Osteoblast (primary cell): ENCODE data around the gene KLHL29. TPM values are rescaled to one million over a fixed set of nuclear protein-coding genes. Genes with fewer than 3 reads are reported as not detected.
A peak's percentile ranks its signal among the peaks of the same experiment; 100 is the strongest.

ENCODE experiments used
- DNase-seq: peaks from one replicate; pipeline ENCODE4 v3.0.0; 2011; ENCODE audit warnings: low spot score, mixed read lengths; ENCODE audit not compliant: insufficient read length; ENCODE audit errors: missing footprints
- H2AFZ ChIP-seq: 2 replicates; pipeline ENCODE4 v1.6.0; 2011; ENCODE audit warnings: mild to moderate bottlenecking, low read length
- H3K27ac ChIP-seq: 2 replicates; pipeline ENCODE4 v1.5.1; 2011; ENCODE audit warnings: mild to moderate bottlenecking, low read depth, low read length, moderate library complexity
- H3K27me3 ChIP-seq: 2 replicates; pipeline ENCODE4 v1.6.0; 2012; ENCODE audit warnings: mild to moderate bottlenecking, control low read depth, inconsistent platforms, low read length, moderate library complexity; ENCODE audit not compliant: insufficient read depth
- H3K36me3 ChIP-seq: 2 replicates; pipeline ENCODE4 v1.5.1; 2011; ENCODE audit warnings: mild to moderate bottlenecking, low read length, control low read depth, moderate library complexity; ENCODE audit not compliant: insufficient read depth
- H3K4me1 ChIP-seq: 2 replicates; pipeline ENCODE4 v1.5.1; 2011; ENCODE audit warnings: mild to moderate bottlenecking, low read length, control low read depth, moderate library complexity; ENCODE audit not compliant: insufficient read depth
- H3K4me2 ChIP-seq: 2 replicates; pipeline ENCODE4 v1.6.0; 2011; ENCODE audit warnings: mild to moderate bottlenecking, low read length; ENCODE audit not compliant: insufficient read depth
- H3K4me3 ChIP-seq: fragments of 200-600 bp; sonication (generic); 3 replicates; pipeline ENCODE4 v1.5.1; 2012; ENCODE audit warnings: mild to moderate bottlenecking, low read length, inconsistent platforms; ENCODE audit not compliant: insufficient read depth
- H3K79me2 ChIP-seq: 2 replicates; pipeline ENCODE4 v1.6.0; 2012; ENCODE audit warnings: mild to moderate bottlenecking, low read length, control low read depth, inconsistent platforms; ENCODE audit not compliant: insufficient read depth
- H3K9me3 ChIP-seq: 2 replicates; pipeline ENCODE4 v1.5.1; 2011; ENCODE audit warnings: low read depth, low read length, control low read depth
- H4K20me1 ChIP-seq: 2 replicates; pipeline ENCODE4 v1.6.0; 2012; ENCODE audit warnings: mild to moderate bottlenecking, low read length, control low read depth; ENCODE audit not compliant: insufficient read depth
- CTCF ChIP-seq: IDR thresholded peaks from 2 replicates; pipeline ENCODE4 v1.5.1; 2011; ENCODE audit warnings: mild to moderate bottlenecking, low read depth, low read length, moderate library complexity; ENCODE audit errors: extremely low read depth
- total RNA-seq: library from RNA; depleted of rRNA; stranded (reverse); fragments of >200 nt; gene quantifications from 2 replicates; pipeline ENCODE4 v1.2.3, GENCODE V29; 2012

KLHL29 gene
- total RNA-seq, 1 donor = 3.3 TPM

DNA sequence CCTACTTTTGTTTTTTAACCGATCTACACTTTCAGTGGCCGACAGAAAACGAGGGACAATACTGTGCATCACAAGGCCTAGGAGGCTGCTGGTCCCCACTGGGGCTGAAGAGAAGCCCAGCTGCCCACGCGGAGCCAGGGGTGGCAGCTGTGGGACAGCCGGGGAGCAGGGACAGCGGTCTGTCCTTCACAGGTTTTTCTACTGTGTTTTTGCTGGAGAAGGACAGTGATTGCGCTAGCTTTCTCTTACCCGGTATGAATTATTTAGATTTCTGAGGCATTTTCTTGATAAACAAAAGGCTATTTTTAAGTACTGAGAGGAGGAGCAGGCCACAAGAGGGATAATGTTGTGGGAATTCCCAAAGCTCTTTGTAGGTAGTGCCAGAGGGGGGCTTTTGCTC, 322.1 kb downstream of the KLHL29 start:
- Histone ChIP-seq H3K36me3 (no peaks in the 10 kb centered on the region), H4K20me1 (no peaks in the 10 kb centered on the region), H3K4me2 (no peak overlapping the region), H3K27me3 (no peaks in the 10 kb centered on the region), H2AFZ (no peak overlapping the region), H3K4me3 (no peak overlapping the region), H3K79me2 (no peaks in the 10 kb centered on the region), H3K4me1 (peaks cover 3% of the 10 kb centered on the region), H3K27ac (no peak overlapping the region), H3K9me3 (no peaks in the 10 kb centered on the region)
- peak; percentile 9 for DNase-seq
- no peak for TF ChIP-seq CTCF

DNA sequence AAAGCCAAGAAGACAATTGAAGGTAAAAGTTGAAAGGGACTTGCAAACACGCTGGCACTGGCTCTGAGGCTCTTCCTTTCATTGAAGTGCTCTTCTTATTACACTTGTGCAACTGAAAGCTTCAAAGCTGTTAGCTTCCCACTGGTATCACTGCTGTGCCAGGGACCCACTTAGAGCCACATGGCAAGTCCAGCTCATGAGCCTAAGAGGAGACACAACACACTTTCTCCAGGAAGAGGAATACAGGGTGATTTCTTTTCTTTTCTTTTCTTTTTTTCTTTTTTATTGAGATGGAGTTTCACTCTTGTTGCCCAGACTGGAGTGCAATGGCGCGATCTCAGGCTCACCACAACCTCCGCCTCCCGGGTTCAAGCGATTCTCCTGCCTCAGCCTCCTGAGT, 323.8 kb downstream of the KLHL29 start:
- DNase-seq = no peak
- no peak overlapping the region for H3K4me3 ChIP-seq
- no peaks in the 10 kb centered on the region for H3K9me3 ChIP-seq
- H2AFZ ChIP-seq = no peak overlapping the region
- peaks cover 7% of the 10 kb centered on the region for H4K20me1 ChIP-seq
- H3K4me2 ChIP-seq = no peak overlapping the region
- no peaks in the 10 kb centered on the region for H3K79me2 ChIP-seq
- peaks cover 14% of the 10 kb centered on the region for H3K4me1 ChIP-seq
- H3K27ac ChIP-seq = no peak overlapping the region
- no peak for TF ChIP-seq CTCF
- no peaks in the 10 kb centered on the region for H3K36me3 ChIP-seq
- H3K27me3 ChIP-seq = no peaks in the 10 kb centered on the region

DNA sequence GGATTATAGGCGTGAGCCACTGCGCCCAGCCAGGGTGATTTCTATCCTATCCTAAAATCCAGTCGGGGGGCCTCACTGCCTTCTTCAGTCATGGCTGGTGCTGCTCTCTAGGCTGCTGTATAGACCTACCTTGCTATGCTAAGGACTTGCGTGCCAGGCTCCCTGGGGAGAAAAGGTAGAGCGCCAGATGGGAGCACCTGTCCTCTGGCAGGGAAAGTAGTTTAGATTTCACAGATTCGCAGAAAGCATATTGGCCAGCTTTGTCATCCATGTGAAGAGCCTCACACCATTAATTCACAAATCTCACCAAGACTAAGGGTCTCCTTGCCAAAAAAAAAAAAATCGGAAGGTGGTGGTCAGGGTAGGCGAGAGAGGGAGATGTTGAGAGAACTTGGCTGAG, 324.3 kb downstream of the KLHL29 start:
- H3K27me3 ChIP-seq = no peaks in the 10 kb centered on the region
- no peak overlapping the region for H3K4me3 ChIP-seq
- DNase-seq = no peak
- H3K9me3 ChIP-seq = no peaks in the 10 kb centered on the region
- no peaks in the 10 kb centered on the region for H3K79me2 ChIP-seq
- H3K27ac ChIP-seq = no peak overlapping the region
- H3K36me3 ChIP-seq = no peaks in the 10 kb centered on the region
- no peak overlapping the region for H3K4me2 ChIP-seq
- no peak overlapping the region for H2AFZ ChIP-seq
- TF ChIP-seq CTCF = no peak
- H4K20me1 ChIP-seq = peaks cover 7% of the 10 kb centered on the region
- peaks cover 14% of the 10 kb centered on the region for H3K4me1 ChIP-seq

DNA sequence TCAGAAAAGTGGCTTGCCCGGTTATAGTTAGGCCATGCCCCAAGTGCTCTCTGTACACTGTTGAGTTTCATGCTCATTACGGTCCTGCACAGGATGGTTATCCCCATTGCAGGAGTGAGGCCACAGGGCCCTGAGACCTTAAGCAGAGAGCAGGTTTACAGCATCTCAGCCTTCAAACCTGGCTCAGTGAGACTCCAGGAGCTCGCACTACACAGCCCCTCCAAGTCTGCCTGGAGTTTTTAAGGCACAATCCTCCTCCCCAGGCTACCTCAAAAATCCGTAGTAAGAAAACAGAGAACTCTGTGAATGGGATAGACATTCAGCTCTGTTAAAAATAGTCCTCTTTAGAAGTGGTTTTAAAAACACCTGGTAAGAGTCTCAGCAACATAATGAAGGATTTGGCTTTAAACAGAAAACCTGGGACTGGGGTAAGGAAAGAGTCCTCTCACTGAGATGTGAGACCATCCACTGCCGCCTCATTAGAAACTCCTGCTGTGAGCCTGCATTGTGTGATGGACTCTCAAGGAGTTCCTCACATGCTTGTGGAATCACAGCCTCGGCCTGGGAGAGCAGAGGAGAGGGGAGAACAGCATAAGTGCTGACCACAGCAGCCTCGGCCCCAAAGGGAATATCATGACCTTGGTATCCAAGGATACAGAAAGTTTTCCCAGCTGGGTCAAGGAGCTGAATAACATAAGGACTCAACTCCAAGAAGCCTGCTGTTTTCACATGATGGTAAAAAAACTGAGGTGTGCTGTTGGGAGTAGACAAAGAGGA, 327.2 kb downstream of the KLHL29 start:
- H3K27ac ChIP-seq = peak overlapping the region; percentile 36
- no peaks in the 10 kb centered on the region for H3K36me3 ChIP-seq
- no peaks in the 10 kb centered on the region for H3K9me3 ChIP-seq
- H3K4me3 ChIP-seq = no peak overlapping the region
- H2AFZ ChIP-seq = no peak overlapping the region
- peaks cover 7% of the 10 kb centered on the region for H4K20me1 ChIP-seq
- no peaks in the 10 kb centered on the region for H3K27me3 ChIP-seq
- H3K4me2 ChIP-seq = peak overlapping the region; percentile 3
- H3K4me1 ChIP-seq = peaks cover 14% of the 10 kb centered on the region
- DNase-seq = peak; percentile 85
- TF ChIP-seq CTCF = no peak
- H3K79me2 ChIP-seq = no peaks in the 10 kb centered on the region
